Ishikawa (cell line): ENCODE results near the gene CYP2W1.
A peak's percentile ranks its signal among the peaks of the same experiment; 100 is the strongest.

ENCODE experiments used
- CEBPB ChIP-seq: IDR thresholded peaks from 2 replicates; pipeline ENCODE4 v1.6.1; 2012
- CREB1 ChIP-seq: IDR thresholded peaks from 2 replicates; pipeline ENCODE4 v1.6.1; 2012; ENCODE audit warnings: low read depth
- EGR1 ChIP-seq: IDR thresholded peaks from 2 replicates; pipeline ENCODE4 v1.6.1; 2012
- EP300 ChIP-seq: IDR thresholded peaks from 2 replicates; pipeline ENCODE4 v1.6.1; 2012; ENCODE audit warnings: borderline replicate concordance
- FOXM1 ChIP-seq: IDR thresholded peaks from 2 replicates; pipeline ENCODE4 v1.6.1; 2012; ENCODE audit warnings: low read depth, borderline replicate concordance
- MAX ChIP-seq: IDR thresholded peaks from 2 replicates; pipeline ENCODE4 v1.6.1; 2012
- NFIC ChIP-seq: IDR thresholded peaks from 2 replicates; pipeline ENCODE4 v1.6.1; 2012
- RAD21 ChIP-seq: IDR thresholded peaks from 2 replicates; pipeline ENCODE4 v1.6.1; 2012; ENCODE audit warnings: low read depth
- REST ChIP-seq: IDR thresholded peaks from 2 replicates; pipeline ENCODE4 v1.6.1; 2012; ENCODE audit warnings: low read depth, mild to moderate bottlenecking
- TAF1 ChIP-seq: IDR thresholded peaks from 2 replicates; pipeline ENCODE4 v1.6.1; 2012; ENCODE audit warnings: low read depth, mild to moderate bottlenecking
- TCF12 ChIP-seq: IDR thresholded peaks from 2 replicates; pipeline ENCODE4 v1.6.1; 2012; ENCODE audit warnings: low read depth
- TEAD4 ChIP-seq: IDR thresholded peaks from 2 replicates; pipeline ENCODE4 v1.6.1; 2012
- USF1 ChIP-seq: IDR thresholded peaks from 2 replicates; pipeline ENCODE4 v1.6.1; 2012
- YY1 ChIP-seq: IDR thresholded peaks from 2 replicates; pipeline ENCODE4 v1.6.1; 2012; ENCODE audit warnings: low read depth
- ZBTB7A ChIP-seq: IDR thresholded peaks from 2 replicates; pipeline ENCODE4 v1.6.1; 2012; ENCODE audit warnings: low read depth

The CYP2W1 gene

GRCh38 chr7:978416-979091 is 4.4 kb upstream of the CYP2W1 start:
- TF ChIP-seq REST: no peak
- TF ChIP-seq TEAD4: no peak
- no peak for TF ChIP-seq FOXM1
- TF ChIP-seq EP300: no peak
- TF ChIP-seq TAF1: no peak
- TF ChIP-seq MAX: no peak

DNA sequence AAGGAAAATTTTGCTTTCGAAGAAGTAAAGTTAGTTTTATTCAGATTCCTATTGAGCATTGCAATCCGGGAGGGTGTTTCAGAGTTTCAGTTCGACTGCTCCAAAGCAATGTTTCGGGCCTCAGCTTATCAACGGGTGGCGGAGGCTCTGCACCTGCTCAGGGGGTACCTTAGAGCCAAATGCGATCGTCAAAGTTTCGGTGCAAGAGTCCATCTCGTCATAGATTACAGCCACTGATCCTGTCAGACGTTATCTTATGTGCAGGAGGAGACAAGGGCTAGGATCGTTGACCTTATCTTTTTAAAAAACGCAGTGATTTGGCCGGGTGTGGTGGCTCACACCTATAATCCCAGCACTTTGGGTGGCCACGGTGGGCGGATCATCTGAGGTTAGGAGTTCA is 3.8 kb upstream of the CYP2W1 start:
- no peak for TF ChIP-seq NFIC
- TF ChIP-seq REST: no peak
- no peak for TF ChIP-seq CREB1
- TF ChIP-seq TEAD4: no peak
- no peak for TF ChIP-seq YY1
- TF ChIP-seq FOXM1: no peak
- TF ChIP-seq MAX: no peak

- TF ChIP-seq NFIC (peak; percentile 87), TCF12 (peak; percentile 30; the same call in 1 of the 2 replicates), EGR1 (no peak), ZBTB7A (0 out of 2 replicates have a peak, but pooled peaks have one; percentile 61), CEBPB (no peak), TEAD4 (peak; percentile 70; the same call in 1 of the 2 replicates), RAD21 (peak; percentile 18; the same call in 1 of the 2 replicates), TAF1 (no peak), FOXM1 (no peak), USF1 (no peak), REST (no peak), CREB1 (no peak), EP300 (no peak), MAX (no peak), YY1 (no peak)
These were observed 3.0 kb upstream of the CYP2W1 start for GRCh38 chr7:979886-980571.

GRCh38 chr7:981793-982510 is 1.0 kb upstream of the CYP2W1 start:
- TF ChIP-seq REST (no peak), CEBPB (no peak), EGR1 (no peak), NFIC (no peak), USF1 (no peak), CREB1 (no peak), TEAD4 (no peak), ZBTB7A (no peak), FOXM1 (no peak), TCF12 (no peak), RAD21 (no peak), YY1 (no peak), TAF1 (no peak), EP300 (no peak)
